T1000 (cell line): Measurements from ENCODE around the gene SERPING1.

Experiments used
- DNase-seq: peaks from one replicate; lab custom pipeline; 2025; ENCODE audit warnings: mixed read lengths; lab: John Stamatoyannopoulos, UW

The SERPING1 gene

DNA sequence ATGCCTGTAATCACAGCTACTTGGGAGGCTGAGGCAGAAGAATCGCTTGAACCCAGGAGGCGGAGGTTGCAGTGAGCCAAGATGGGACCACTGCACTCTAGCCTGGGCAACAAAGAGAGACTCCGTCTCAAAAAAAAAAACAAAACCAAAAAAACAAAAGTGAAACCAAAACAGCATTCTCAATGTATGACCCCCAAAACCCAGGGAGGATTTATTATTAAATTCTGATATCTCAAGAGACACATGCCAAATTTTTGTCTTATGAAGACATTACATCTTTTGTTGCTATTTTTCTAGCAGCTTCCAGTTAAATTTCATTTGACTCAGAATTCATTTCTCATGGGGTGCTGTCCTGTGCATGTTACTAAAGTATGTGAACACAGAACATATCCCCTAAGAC is 55.2 kb downstream of the SERPING1 start:
- DNase-seq, result no peak

DNA sequence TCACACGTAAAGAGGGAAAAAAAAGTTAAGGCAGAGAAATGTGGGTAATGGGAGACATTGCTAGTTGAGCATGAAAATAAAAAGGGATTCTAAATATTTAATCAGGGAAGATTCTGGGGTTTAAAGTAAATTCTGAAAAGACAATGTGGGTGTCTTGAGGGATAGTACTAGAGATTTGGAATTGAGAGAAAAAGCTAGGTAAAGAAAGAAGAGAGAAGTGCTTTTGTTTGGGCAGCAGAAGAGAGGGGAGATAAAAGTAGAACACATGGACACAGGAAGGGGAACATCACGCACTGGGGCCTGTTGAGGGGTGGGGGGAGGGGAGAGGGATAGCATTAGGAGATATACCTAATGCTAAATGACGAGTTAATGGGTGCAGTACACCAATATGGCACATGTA is 55.7 kb downstream of the SERPING1 start:
- DNase-seq, result no peak

GRCh38 chr11:57656885-57657193 is 59.4 kb downstream of the SERPING1 start:
- DNase-seq, result no peak

GRCh38 chr11:57657194-57658022 is 59.9 kb downstream of the SERPING1 start, which contains the start of gene CLP1:
Gene CLP1 (plus strand): TSS chr11:57657762. CDS start chr11:57659477, 1,715 bp downstream.
- peak; percentile 96 for DNase-seq

DNA sequence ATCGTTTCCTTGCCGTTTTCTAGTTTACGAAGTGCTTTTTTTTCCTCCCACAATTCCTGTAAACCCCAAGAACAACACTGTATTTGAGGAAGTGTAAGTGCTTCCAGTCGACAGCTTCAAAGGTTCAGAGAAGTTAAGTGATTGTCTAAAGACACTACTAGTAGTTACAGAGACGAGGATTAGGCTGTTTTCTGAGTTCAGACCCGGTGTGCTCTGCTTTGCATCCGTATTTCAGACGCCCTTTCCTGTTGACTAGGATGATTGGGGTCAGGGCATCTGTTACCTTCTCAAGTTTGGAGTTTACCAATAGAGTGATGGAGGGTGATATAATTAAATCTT is 60.5 kb downstream of the SERPING1 start:
- no peak for DNase-seq

GRCh38 chr11:57659669-57660068 is 62.2 kb downstream of the SERPING1 start:
- DNase-seq, result no peak

GRCh38 chr11:57662893-57663292 is 65.4 kb downstream of the SERPING1 start:
- no peak for DNase-seq

DNA sequence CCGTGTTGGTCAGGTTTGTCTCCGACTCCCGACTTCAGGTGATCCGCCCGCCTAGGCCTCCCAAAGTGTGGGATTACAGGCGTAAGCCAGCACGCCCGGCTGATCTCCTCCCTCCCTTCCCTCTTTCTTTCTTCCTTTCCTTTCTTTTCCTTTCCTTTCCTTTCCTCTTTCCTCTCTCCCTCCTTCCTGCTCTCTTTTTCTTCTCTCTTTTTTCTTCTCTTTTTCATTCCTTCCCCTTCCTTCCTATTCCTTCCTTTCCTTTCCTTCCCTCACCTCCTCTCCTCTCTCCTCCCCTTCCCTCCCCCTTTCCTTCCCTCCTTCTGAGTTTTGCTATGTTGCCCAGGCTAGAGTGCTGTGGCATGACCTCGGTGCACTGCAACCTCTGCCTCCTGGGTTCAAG is 66.5 kb downstream of the SERPING1 start:
- DNase-seq, result no peak
